Daoy (cell line): Measurements from ENCODE around the gene ACTA1. TPM values are rescaled to one million over a fixed set of nuclear protein-coding genes. Genes with fewer than 3 reads are reported as not detected.
"Not testable (repeated sequence)": the region's sequence is repeated elsewhere in the genome, so short reads cannot be mapped to it uniquely, and the experiment has no call there.

Source experiments
- DNase-seq: peaks from one replicate; pipeline ENCODE4 v3.0.0-alpha.2; 2015; ENCODE audit warnings: low read depth
- total RNA-seq: library from RNA; depleted of rRNA; stranded (reverse); fragments of >200 nt; shearing (Covaris generic); gene quantifications from 2 replicates; pipeline ENCODE4 v1.2.3, GENCODE V29; 2014

The ACTA1 gene
- total RNA-seq, 1 experiment from 2014 or later = not detected

DNA sequence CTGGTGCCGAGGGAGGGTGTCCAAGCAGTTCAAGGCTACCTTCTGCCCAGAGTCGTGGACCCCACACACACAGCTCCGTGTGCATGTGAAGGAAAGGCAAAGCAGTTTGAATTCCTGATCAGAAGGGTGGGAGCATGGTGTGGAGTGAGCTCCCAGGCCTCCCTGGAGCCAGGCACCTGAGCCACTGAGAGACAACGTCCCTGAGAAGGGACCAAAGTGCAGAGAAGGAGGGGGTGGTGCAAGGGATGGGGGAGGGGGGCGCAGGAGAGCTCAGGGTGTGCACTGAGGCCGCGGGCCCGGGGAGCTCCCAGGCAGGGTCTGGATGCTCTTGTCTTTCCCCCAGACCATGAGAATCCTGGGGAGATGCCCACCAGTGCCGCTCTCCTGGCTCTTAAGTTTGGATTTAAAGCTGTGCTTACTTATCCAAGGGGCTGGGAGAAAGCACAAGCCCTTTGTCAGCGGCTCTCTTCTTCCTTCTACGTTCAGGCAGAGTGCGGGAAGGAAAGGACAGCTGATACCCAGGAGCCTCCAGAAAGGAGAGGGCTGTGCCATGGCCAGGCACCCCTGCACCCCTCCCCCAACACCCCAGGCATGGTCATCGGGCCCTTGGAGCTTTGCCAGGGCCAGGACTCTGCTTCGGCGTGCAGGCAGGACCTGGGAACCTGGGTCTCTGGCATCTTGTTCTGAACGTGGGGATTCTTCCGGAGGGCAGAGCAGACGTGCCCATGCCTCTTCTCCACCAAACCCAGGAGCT, 24.1 kb downstream of the ACTA1 start:
- no peak for DNase-seq

DNA sequence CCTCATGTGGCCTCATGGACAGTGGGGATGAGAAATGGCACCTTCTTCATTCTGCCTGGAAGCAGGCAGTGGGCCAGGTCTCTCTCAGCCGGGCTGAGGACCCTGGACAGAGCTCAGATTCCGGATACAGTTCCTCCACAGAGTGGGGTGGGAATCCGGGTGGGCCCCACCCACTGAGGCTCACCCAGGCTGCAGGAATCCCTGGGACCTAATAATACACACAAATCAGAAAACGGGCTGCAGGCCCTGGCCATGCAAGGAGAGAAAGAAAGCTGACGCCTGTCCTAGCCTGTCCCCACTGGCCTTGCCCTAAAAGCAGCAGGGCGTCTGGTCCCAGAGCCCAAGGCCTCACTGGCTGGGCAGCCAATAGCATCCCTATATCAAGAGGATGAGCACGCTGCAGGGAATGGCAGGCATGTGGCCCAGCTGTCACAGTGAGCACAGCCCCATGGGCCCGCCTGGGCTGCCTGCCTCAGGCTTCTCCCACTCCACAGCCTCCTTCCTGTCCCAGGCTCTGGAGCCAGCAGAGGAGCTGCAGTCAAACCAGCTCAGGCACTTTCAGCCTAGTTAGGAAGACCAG, 25.3 kb downstream of the ACTA1 start:
- DNase-seq = no peak

DNA sequence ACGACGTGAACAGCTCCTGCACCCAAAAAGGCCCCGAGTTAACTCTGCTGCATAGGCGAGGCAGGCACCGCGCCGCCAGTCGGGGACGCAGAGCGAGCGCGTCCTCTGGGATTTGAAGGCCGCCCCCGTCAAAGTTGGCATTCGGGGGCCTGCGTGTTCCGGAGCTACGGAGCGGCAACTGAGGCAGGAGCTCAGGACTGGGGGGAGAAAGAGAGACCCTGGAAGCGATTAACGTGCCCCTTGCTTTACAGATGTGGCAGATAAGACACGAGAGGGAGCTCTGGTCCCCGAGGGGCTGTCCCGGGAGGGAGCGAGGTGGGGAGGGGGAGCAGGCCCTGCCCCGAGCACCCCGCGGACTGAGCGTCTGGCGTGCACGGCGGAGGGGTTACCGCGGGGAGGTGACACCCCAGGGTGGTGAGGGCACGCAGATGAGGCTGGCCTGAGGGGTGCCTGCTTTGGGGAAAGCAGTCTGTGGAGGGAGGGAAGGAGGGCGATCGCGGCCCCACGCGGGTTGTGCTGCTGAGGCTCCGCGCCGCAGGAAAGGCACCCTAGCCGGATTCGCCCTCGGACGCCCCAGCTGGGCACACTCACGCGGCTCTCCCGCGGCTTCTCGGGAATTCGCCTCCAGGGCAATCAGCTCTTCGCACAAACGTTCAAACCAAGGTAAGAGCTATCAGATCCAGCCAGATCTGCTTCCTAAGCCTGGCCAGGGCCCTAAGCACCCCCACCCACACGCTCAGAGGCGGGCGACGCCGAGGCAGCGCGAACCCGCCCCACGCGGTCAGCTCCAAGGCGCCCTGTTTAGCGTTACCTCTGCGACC, 26.5 kb downstream of the ACTA1 start:
- no peak for DNase-seq

DNA sequence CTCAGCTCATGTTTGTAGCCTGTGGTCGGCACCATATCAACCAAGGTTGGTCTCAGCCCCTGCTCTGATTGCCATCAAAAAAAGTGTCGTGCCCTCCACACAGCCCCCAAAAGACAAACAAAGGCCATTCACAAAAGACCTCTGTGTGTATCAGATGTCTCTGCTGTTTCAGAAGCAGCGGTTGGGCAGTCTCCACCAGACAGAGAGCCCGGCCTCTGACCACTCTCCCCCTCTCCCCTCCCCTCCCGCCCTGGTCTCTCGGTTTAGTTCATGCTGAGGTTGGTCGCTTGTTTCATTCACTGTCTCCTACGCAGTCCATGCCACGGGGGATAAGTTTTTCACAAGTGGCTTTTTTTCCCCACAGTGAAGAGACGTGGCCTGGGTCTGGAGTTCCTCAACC, 27.1 kb downstream of the ACTA1 start:
- no peak for DNase-seq

DNA sequence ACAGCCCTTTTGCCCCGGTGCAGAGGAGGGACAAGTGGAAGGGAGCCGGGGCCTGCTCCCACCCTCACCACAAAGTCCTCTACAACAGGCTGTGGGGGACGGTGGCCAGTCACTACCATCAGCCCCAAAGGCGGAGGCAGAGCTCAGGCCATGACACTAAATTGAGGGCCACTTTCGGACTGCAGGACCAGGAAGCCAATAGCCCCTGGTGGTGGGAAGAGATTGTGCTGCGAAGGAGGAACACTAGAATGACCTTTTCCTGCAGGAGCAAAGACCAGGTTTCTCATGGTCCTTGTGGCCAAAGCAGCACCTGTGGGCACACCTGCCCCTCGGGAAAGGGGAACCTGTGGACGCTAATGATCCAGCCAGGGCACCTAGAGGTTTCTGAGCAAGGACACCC, 30.3 kb downstream of the ACTA1 start:
- DNase-seq = no peak

DNA sequence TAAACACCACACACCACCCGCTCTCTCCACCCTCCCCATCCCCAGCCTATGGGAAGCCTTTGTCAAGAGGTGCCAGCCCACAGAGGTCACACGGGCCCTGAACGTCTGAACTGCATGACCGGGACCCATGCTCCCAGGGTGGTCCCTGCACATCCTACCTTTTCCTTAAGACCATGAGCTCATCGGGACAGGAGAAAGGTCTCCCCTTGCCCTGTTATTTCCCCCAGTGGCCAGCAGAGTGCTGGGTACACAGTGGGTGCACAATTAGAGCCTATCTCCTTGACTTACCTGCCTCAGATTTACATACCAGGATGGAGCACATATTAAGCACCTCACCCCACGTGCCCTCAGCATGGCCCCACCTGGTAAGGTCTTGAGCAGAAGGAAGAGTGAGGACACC, 30.9 kb downstream of the ACTA1 start:
- no peak for DNase-seq

DNA sequence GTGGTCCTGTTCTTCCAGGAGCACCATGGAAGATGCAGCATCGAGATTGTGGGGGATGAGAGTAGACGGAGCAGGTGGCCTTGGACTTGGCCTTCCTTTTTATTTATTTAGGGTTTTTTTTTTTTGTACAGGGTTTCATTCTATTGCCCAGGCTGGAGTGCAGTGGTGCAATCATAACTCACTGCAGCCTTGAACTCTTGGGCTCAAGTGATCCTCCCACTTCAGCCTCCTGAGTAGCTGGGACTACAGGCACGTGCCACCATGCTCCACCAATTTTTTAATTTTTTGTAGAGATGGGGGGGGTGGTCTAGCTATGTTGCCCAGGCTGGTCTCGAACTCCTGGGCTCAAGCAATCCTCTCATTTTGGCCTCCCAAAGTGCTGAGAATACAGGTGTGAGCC, 31.6 kb downstream of the ACTA1 start:
- not testable (repeated sequence) for DNase-seq

DNA sequence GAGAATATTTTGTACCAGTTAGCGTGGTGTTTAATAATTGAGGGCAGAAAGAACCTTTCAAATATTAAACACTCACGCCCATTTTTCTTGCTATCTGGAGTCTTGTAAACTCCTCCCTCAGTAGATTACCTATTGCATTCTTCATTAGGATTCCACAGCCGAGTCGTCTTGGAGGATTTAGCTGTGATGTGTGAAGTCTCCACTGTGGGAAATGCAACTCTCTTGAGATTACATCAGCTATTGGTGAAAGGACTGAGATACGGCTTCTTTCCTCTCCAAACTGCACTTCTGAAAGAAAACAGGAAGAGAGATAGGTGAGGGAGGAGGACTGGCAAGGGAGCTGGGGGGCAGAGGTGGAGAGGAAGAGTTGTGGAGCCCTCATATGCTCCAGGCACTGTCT, 36.1 kb downstream of the ACTA1 start:
- no peak for DNase-seq

DNA sequence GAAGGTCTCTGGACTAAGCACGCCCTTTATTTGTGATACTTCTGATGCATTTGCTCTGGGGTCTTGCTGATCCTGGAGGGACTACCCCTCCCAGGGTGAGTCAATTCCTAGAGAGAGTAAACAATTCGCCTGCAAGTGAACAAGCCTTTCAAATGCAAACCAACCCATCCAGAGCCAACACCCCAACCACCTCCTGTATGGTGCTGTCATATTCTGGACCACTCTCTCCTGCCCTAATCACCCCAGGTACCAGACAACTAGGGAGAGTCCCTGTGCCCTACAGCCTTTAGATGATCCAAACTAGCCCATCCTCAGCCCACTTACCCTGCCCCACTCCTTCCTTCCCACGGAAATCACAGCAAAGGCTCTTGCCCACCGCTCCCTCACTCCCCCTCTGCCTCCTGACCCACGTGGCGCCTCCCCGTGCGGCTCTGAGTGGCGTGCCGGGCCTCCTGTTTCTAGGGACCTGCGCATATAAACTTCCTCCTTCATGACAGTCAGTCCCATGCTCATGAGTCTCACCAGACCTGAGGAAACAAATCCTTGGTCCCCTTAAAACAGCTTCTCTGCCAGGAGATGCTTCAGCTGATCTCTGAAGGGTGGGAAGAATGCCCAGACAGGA, 37.2 kb downstream of the ACTA1 start:
- no peak for DNase-seq

DNA sequence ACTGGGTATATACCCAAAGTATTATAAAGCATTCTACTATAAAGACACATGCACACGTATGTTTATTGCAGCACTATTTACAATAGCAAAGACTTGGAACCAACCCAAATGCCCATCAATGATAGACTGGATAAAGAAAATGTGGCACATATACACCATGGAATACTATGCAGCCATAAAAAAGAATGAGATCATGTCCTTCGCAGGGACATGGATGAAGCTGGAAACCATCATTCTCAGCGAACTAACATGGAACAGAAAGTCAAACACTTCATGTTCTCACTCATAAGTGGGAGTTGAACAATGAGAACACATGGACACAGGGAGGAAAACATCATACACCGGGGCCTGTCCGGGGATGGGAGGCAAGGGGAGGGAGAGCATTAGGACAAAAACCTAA, 39.4 kb downstream of the ACTA1 start:
- not testable (repeated sequence) for DNase-seq

DNA sequence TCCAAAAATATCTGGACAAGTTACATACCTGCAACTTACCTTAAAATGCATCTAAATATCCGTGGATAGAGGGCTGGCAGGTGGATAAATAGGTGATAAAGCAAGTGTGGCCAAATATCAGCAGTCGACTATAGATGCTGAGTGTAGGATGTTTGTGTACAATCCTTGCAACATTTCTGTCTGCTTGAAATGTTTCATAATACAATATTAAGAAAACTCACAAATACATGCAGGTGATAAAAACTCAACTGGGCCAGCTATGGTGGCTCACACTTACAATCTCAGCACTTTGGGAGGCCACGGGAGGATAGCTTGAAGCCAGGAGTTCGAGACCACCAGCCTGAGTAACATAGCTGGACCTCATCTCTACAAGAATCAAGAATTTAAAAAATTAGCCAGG, 41.0 kb downstream of the ACTA1 start:
- DNase-seq = no peak

DNA sequence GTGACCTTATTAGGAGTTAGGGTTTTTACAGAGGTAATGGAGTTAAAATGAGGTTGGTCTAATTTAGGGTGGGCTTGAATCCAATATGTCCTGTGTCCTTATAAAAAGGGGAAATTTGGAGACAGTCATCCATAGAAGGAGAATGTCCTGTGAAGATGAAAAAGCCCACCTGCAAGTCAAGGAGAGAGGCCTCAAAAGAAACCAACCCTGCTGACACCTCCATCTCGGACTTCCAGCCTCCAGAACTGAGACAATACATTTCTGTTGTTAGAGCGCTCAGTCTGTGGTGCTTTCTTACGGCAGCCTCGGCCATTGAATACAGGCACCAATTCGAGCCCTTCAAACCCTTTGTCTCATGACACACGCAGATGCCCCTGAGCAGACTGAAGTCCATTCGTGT, 43.8 kb downstream of the ACTA1 start:
- no peak for DNase-seq

DNA sequence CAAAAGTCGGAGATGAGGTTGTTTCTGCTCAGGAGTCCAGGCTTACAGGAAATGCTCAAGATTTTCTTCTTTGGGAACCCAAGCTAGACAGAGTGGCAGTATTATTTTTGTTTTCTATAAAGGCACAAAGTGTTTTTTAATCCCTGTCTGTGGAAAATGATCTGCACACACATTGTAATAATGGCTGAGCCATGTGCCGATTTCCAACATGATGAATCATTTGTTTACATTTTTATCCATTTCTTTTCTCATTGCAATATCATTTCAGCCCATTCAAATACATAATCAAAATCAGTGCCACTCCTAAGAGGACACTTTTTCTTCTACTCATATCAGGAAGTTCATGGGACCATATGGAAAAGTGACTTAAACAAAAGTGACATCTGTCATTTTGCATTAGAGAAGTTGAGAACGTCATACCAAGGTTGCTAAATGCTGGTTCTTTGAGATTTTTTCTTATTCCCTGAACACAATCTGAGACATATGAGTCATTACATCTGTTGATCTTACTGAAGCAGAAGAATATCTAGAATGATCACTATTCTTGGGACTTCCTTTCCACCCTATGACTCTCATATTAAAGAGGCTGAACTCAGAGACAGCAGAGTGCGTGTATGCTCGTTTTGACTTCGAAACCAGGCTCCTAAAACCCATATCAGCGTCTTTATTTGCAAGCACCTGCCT, 44.9 kb downstream of the ACTA1 start:
- no peak for DNase-seq

DNA sequence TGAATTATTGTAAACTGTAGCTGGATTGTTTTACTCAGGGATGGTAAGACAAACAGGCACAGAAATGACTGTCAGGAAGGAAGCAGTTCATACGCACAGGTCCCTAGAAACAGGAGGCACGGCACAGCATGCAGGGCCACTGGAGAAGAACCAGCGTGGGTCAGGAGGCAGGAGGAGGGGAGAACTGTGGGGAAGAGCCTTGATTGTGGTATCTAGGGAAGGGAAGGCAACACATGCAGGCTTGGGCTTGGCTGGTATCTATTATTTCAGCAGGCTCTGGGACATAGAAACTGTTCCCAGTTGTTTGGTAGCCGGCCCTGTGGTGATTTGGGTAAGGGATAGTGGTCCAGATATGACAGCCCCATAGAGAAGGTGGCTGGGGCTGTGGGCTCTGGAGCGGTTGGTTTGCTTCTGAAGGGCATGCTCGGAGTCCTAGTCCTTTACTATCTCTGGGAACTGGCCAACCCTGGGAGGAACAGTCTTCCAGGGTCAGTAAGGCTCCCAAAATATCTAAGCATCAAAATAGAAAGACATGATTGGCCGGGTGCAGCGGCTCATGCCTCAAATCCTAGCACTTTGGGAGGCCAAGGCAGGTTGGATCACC, 47.9 kb downstream of the ACTA1 start:
- no peak for DNase-seq

DNA sequence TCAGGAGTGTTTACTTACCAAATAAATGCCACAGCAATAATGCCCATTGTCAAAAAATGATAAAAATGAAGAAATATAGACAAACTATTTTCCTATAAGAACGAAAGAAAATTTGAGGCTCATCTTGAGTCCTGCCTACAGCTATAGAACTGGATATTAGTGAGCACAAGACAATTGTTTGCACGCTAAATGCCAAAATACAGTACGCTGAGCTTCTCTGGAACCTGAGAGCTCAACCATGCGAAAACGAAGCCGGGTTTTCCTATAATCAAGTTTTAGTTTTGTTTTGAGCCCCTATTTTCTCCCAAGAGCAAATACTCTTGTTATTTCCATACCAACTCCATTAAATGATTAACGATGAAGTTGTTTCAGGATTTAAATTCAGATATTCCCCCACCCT, 49.1 kb downstream of the ACTA1 start:
- no peak for DNase-seq

DNA sequence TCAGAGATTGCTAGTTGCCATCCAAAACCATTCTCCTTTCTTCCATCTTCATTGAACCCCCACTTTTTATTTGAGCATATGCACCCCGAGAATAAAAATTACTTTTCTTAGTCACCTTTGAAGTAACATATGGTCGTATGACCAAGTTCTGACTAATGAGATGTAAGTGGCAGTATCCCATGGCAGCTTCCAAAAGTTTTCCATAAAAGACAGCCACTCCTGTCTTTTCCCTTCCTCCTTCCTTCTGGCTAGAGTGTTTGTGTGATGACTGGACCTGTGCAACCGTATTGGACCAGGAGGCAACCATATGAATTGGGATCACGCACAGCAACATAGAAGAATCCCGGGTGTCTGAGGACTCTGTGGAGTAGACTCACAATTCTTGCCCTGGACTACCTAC, 49.9 kb downstream of the ACTA1 start:
- no peak for DNase-seq

DNA sequence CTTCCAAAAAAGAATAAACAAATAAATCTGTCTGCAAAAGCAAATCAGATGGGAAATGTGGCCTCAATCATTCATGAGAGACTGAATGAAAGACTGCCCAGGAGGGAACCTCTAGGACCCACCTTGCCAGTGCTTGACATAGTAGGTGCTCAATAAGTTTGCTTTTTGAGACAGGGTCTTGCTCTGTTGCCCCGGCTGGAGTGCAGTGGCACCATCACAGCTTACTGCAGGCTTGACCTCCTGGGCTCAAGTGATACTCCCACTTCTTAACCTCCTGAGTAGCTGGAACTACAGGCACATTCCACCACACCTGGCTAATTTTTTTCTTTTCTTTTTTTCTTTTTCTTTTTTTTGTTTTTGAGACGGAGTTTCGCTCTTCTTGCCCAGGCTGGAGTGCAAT, 50.7 kb downstream of the ACTA1 start:
- no peak for DNase-seq
